K562 (cell line): ENCODE results near the gene PSAP. TPM values are rescaled to one million over a fixed set of nuclear protein-coding genes. Genes with fewer than 3 reads are reported as not detected.

Experiments
- ATAC-seq: fragments of 200-7000 bp; cut with Tn5 transposase; 3 replicates; pipeline ENCODE4 v1.9.1; 2020; ENCODE audit warnings: moderate library complexity
- BruUV-seq: library from RNA; stranded (reverse); fragments of 400-500 nt; replicated peaks from 2 replicates; lab custom pipeline; 2021; lab: Mats Ljungman, UMichigan
- CTCF ChIA-PET: fragments of 300-600 bp; formaldehyde crosslinking; extraction: SDS; loops from one replicate; lab custom pipeline; 2021; ENCODE audit warnings: low intra/inter-chr PET ratio; lab: Yijun Ruan, JAX
- POLR2A ChIA-PET: fragments of 300-600, 350-650 bp; sonication (Branson Sonifier 250); formaldehyde crosslinking; extraction: SDS; loops from one replicate; lab custom pipeline; 2021; ENCODE audit warnings: antibody characterized with exemption, inconsistent platforms; lab: Yijun Ruan, JAX
- DNase-seq, 4 experiments: peaks; one replicate each; pipeline versions ENCODE4 v3.0.0 to v3.0.0-alpha.2; 2011 to 2018; ENCODE audit warnings: low spot score in 3 of 4, mixed read lengths in 3 of 4; ENCODE audit errors: extremely low read depth in 1 of 4
- FAIRE-seq: peaks from 2 replicates; lab custom pipeline; 2011; peaks lifted over from hg19 to GRCh38; lab: Jason Lieb, UNC
- H2AFZ ChIP-seq: 2 replicates; pipeline ENCODE4 v1.6.0; 2011; ENCODE audit warnings: low read depth, low read length, control low read depth, inconsistent platforms
- H3K27ac ChIP-seq: fragments of 200-600 bp; 3 replicates; pipeline ENCODE4 v1.8.0; 2011; ENCODE audit warnings: low read depth, mild to moderate bottlenecking, control low read depth, inconsistent platforms, low read length, moderate library complexity, mixed read lengths; ENCODE audit errors: extremely low read depth
- H3K27me3 ChIP-seq, 2 experiments: fragments of 300-600 bp in 1 of 2; 2 replicates in 1 of 2; 3 replicates in 1 of 2; pipeline versions ENCODE4 v1.6.0 to v1.8.0; 2011; ENCODE audit warnings: inconsistent platforms in 2 of 2, low read length in 2 of 2, mild to moderate bottlenecking in 1 of 2, mixed read lengths in 1 of 2, moderate library complexity in 1 of 2; ENCODE audit not compliant: control insufficient read depth in 2 of 2, insufficient read depth in 2 of 2
- H3K36me3 ChIP-seq: fragments of 300-600 bp; 3 replicates; pipeline ENCODE4 v1.8.0; 2011; ENCODE audit warnings: mild to moderate bottlenecking, low read length, inconsistent platforms; ENCODE audit not compliant: control insufficient read depth, insufficient read depth
- H3K4me1 ChIP-seq, 2 experiments: fragments of 200-600 bp in 1 of 2; replicated peaks in 1 of 2; 2 replicates in 1 of 2; 3 replicates in 1 of 2; pipeline versions ENCODE4 v1.5.1 to v1.8.0; 2011; ENCODE audit warnings: inconsistent platforms in 2 of 2, low read length in 2 of 2, mild to moderate bottlenecking in 1 of 2, mixed read lengths in 1 of 2, moderate library complexity in 1 of 2; ENCODE audit not compliant: control insufficient read depth in 2 of 2, insufficient read depth in 2 of 2
- H3K4me2 ChIP-seq: 2 replicates; pipeline ENCODE4 v1.6.1; 2011; ENCODE audit warnings: low read length, control low read depth, inconsistent platforms, mixed read lengths; ENCODE audit not compliant: insufficient read depth
- H3K4me3 ChIP-seq: fragments of 200-600 bp; sonication (generic), shearing (Covaris generic); 2 replicates; pipeline ENCODE4 v1.5.1; 2016; ENCODE audit warnings: control low read depth, inconsistent platforms
- H3K79me2 ChIP-seq: fragments of 200-600 bp; 3 replicates; pipeline ENCODE4 v1.8.0; 2011; ENCODE audit warnings: low read length, inconsistent platforms; ENCODE audit not compliant: control insufficient read depth, insufficient read depth
- H3K9ac ChIP-seq, 2 experiments: 2 replicates each; pipeline versions ENCODE4 v1.6.0 to v1.6.1; 2011; ENCODE audit warnings: low read depth in 2 of 2, low read length in 2 of 2, control low read depth in 1 of 2, inconsistent platforms in 1 of 2, mild to moderate bottlenecking in 1 of 2, mixed read lengths in 1 of 2; ENCODE audit not compliant: insufficient read depth in 1 of 2
- H3K9me1 ChIP-seq: one replicate; pipeline ENCODE4 v1.6.0; 2011; ENCODE audit warnings: inconsistent platforms, mild to moderate bottlenecking, low read length, moderate library complexity; ENCODE audit not compliant: control insufficient read depth, insufficient read depth
- H3K9me3 ChIP-seq: replicated peaks from 2 replicates; pipeline ENCODE4 v1.5.1; 2011; ENCODE audit warnings: low read depth, low read length, inconsistent platforms; ENCODE audit not compliant: control insufficient read depth, insufficient read depth
- H4K20me1 ChIP-seq: replicated peaks from 2 replicates; pipeline ENCODE4 v1.6.1; 2011; ENCODE audit warnings: low read length, inconsistent platforms, mixed read lengths; ENCODE audit not compliant: control insufficient read depth, insufficient read depth
- ELF2 ChIP-seq: fragments of 250-450 bp; sonication (Bioruptor Pico); IDR thresholded peaks from 2 replicates; pipeline ENCODE4 v1.5.0; 2021; ENCODE audit warnings: mild to moderate bottlenecking
- FOXK1 ChIP-seq: sonication (generic); formaldehyde crosslinking; IDR thresholded peaks from 2 replicates; pipeline ENCODE4 v1.8.0; 2022; ENCODE audit warnings: missing genetic modification reagents, mild to moderate bottlenecking, borderline replicate concordance
- POLR2G ChIP-seq: fragments of 200-400 bp; formaldehyde crosslinking; IDR thresholded peaks from 2 replicates; pipeline ENCODE4 v1.6.1; 2017; ENCODE audit warnings: low read depth, mild to moderate bottlenecking, antibody characterized with exemption, low read length, moderate library complexity
- RBM22 ChIP-seq: fragments of 200-400 bp; formaldehyde crosslinking; IDR thresholded peaks from 2 replicates; pipeline ENCODE4 v1.6.1; 2018; ENCODE audit warnings: low read length, low read depth; ENCODE audit not compliant: poor library complexity, severe bottlenecking
- WGBS: fragments of 100-300 bp; shearing (Covaris generic); methylation state at CpG from one replicate; pipeline ENCODE4 v1.1.6; 2016; ENCODE audit warnings: low coverage, mixed read lengths; ENCODE audit not compliant: insufficient coverage; ENCODE audit errors: missing lambda C conversion rate; 5-methylcytosine and 5-hydroxymethylcytosine counted together
- in situ Hi-C: fragments of 300-500 bp; cut with MboI; formaldehyde crosslinking; loops from 4 replicates; pipeline ENCODE4 v1.15.0; 2018; ENCODE audit warnings: inconsistent platforms, mixed read lengths
- intact Hi-C: fragments of 100-400 bp; cut with micrococcal nuclease; formaldehyde crosslinking; loops from 2 replicates; pipeline ENCODE4 v1.14.2; 2022
- polyA plus RNA-seq, 8 experiments: library from polyadenylated mRNA; depleted of rRNA in 4 of 8; stranded (reverse) in 5 of 8; unstranded in 3 of 8; fragments of >200 nt; fragmentation: Nextera tagmentation in 2 of 8; fragmentation: Illumina TruSeq in 1 of 8; extraction: Ambion mirVana in 2 of 8; extraction: Trizol in 1 of 8; gene quantifications; 2 replicates each; pipeline versions ENCODE4 v1.2.1 to v1.2.3, GENCODE V29; 2011 to 2014; ENCODE audit warnings: inconsistent platforms in 1 of 8, missing spikeins in 1 of 8
- total RNA-seq, 7 experiments: library from RNA; depleted of rRNA in 6 of 7; stranded (reverse); fragments of >200 nt in 6 of 7; fragmentation: Illumina TruSeq in 2 of 7; extraction: Trizol in 2 of 7; gene quantifications; 2 replicates each; pipeline versions ENCODE4 v1.2.1 to v1.2.3, GENCODE V29; 2011 to 2021; ENCODE audit warnings: low replicate concordance in 1 of 7
- TF ChIP-seq, protein P1 (sequence below), 3 experiments: fragments of 200-800 bp in 1 of 3; sonication (Bioruptor generic) in 1 of 3; sonication (generic) in 1 of 3; formaldehyde crosslinking in 1 of 3; IDR thresholded peaks; 2 replicates each; pipeline versions ENCODE4 v1.6.1 to v1.8.0; 2016 to 2022; ENCODE audit warnings: mild to moderate bottlenecking in 2 of 3, missing compliant biosample characterization in 2 of 3, missing genetic modification characterization in 2 of 3, missing genetic modification reagents in 1 of 3

The PSAP gene
- total and polyA plus RNA-seq, 9 of the 15 experiments (the other 6 are each of a cell fraction or from before 2014, with no cell fraction given), result 245 to 700 (median 429) TPM

DNA sequence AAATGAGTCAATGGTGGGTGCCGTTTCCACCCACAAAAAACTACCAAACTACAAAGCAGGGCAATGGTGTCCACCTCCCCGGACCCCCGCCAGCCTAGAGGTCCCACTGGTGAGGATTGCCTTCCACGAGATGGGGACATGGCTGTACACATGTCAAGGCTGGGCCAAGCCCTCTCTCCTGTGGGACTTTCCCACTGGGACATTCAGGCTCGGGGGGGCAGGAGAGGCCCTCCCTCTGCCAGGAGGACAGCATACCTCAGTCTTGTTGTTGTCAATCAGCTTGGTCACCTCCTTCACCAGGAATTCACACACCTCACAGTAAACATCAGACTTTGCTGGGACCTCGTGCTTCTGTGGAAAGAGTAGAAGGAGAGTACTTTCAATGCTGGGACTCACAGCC is 31.1 kb downstream of the PSAP start:
- in situ Hi-C loops (loop anchor here (10.0 kb wide), 1 partner anchor 435 kb away; no protein-coding TSS in a partner anchor), intact Hi-C loops (no loop called here)
- no peak for ATAC-seq
- no peak for TF ChIP-seq ELF2 (CRISPR knock-in tag)
- TF ChIP-seq, protein P1, sequence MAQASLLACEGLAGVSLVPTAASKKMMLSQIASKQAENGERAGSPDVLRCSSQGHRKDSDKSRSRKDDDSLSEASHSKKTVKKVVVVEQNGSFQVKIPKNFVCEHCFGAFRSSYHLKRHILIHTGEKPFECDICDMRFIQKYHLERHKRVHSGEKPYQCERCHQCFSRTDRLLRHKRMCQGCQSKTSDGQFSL (CRISPR knock-in tag; IDR thresholded peaks at IDR 0.05), result peak; percentile 69; the same call in 1 of the 2 replicates
- TF ChIP-seq, protein P1 (tag; IDR thresholded peaks at IDR 0.05), result no peak
- Histone ChIP-seq H3K4me3 (no peak overlapping the region), H2AFZ (no peak overlapping the region), H3K36me3 (peaks cover 98% of the 10 kb centered on the region), H3K9ac (no peak overlapping the region), H3K27me3 (no peaks in the 10 kb centered on the region), H3K27ac (no peak overlapping the region), H3K9me1 (no peaks in the 10 kb centered on the region), H3K4me1 (peaks cover 0 to 12% of the 10 kb centered on the region in 2 experiments; a peak in 1 of 5 replicates), H4K20me1 (peaks cover 3% of the 10 kb centered on the region; the same call in 1 of the 2 replicates), H3K79me2 (no peaks in the 10 kb centered on the region), H3K9me3 (no peaks in the 10 kb centered on the region), H3K4me2 (no peak overlapping the region)
- 87% methylated on average over 6 of the region's 6 CpGs for WGBS
- no TSS peak for BruUV-seq
- no peak for DNase-seq
- FAIRE-seq, result no peak
- POLR2A ChIA-PET, result interaction anchor here (2.4 kb wide), 1 partner anchor 10 kb away, joined by 8 read pairs; no protein-coding TSS in a partner anchor
- CTCF ChIA-PET, result interaction anchor here (0.6 kb wide), 1 partner anchor 520 kb away, joined by 3 read pairs; no protein-coding TSS in a partner anchor

DNA sequence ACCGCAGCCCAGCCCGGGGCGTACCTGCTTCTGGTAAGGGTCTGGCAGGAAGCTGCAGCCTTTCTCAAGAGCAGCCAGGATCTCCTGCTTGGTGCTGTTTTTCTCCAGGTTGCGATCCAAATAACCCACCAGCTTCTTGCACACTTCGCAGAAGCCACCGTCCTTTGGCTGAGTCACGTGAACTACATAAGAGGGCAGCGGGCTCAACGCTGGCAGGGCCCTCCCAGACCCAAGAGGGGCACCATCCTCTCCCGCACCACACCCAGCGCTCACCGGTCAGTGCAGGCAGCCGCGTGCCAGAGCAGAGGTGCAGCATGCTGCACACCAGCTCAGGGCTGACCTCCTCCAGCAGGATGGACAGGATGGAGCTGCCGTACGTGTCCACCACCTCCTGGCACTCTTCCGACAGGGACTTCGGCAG is 31.6 kb downstream of the PSAP start:
- no peaks in the 10 kb centered on the region for H3K27me3 ChIP-seq
- H3K9ac ChIP-seq, result peak overlapping the region in 1 of 2 experiments; percentile 75; a peak in 2 of 4 replicates
- H3K4me2 ChIP-seq, result no peak overlapping the region
- H3K4me3 ChIP-seq, result no peak overlapping the region
- H3K27ac ChIP-seq, result no peak overlapping the region
- H3K36me3 ChIP-seq, result peaks cover 98% of the 10 kb centered on the region
- intact Hi-C loops, result no loop called here
- H3K9me3 ChIP-seq, result no peaks in the 10 kb centered on the region
- H3K9me1 ChIP-seq, result no peaks in the 10 kb centered on the region
- DNase-seq, result no peak
- TSS peak; percentile 4 for BruUV-seq
- H2AFZ ChIP-seq, result no peak overlapping the region
- no peak for ATAC-seq
- in situ Hi-C loops, result loop anchor here (10.0 kb wide), 1 partner anchor 435 kb away; no protein-coding TSS in a partner anchor
- no peaks in the 10 kb centered on the region for H3K79me2 ChIP-seq
- ChIA-PET CTCF (no interaction called here), POLR2A (interaction anchor here (0.7 to 2.4 kb wide), 4 partner anchors 8 to 22 kb away, joined by 3 to 8 read pairs (median 4); no protein-coding TSS in a partner anchor)
- peaks cover 0 to 16% of the 10 kb centered on the region in 2 experiments; a peak in 1 of 5 replicates for H3K4me1 ChIP-seq
- TF ChIP-seq FOXK1, result no peak
- peak; percentile 34 for TF ChIP-seq RBM22
- peak; percentile 64 for TF ChIP-seq POLR2G
- FAIRE-seq, result no peak
- no peaks in the 10 kb centered on the region; the same call in 1 of the 2 replicates for H4K20me1 ChIP-seq
- 95% methylated on average over 18 of the region's 18 CpGs for WGBS
